DND-41 (cell line): Measurements from ENCODE around the gene SORCS1.

Source experiments
- ATAC-seq: fragments of 200-7000 bp; cut with Tn5 transposase; 3 replicates; pipeline ENCODE4 v1.9.1; 2021; ENCODE audit warnings: low read depth; ENCODE audit not compliant: insufficient read depth
- DNase-seq: peaks from one replicate; pipeline ENCODE4 v3.0.0-alpha.2; 2020
- H2AFZ ChIP-seq: 2 replicates; pipeline ENCODE4 v1.6.0; 2012; ENCODE audit warnings: low read depth, low read length
- H3K27ac ChIP-seq: 2 replicates; pipeline ENCODE4 v1.5.1; 2012; ENCODE audit warnings: low read length, inconsistent platforms
- H3K27me3 ChIP-seq: fragments of 200-600 bp; sonication (generic); 2 replicates; pipeline ENCODE4 v1.6.0; 2012; ENCODE audit warnings: low read length, mild to moderate bottlenecking, inconsistent platforms; ENCODE audit not compliant: insufficient read depth, poor library complexity
- H3K36me3 ChIP-seq: 2 replicates; pipeline ENCODE4 v1.5.1; 2012; ENCODE audit warnings: low read length, inconsistent platforms; ENCODE audit not compliant: insufficient read depth
- H3K4me1 ChIP-seq: 2 replicates; pipeline ENCODE4 v1.5.1; 2012; ENCODE audit warnings: mild to moderate bottlenecking, low read length; ENCODE audit not compliant: insufficient read depth
- H3K4me2 ChIP-seq: 2 replicates; pipeline ENCODE4 v1.6.0; 2012; ENCODE audit warnings: mild to moderate bottlenecking, moderate library complexity, low read length, inconsistent platforms; ENCODE audit not compliant: insufficient read depth
- H3K4me3 ChIP-seq, 2 experiments: fragments of 200-600 bp in 1 of 2; shearing (Covaris generic) in 1 of 2; 2 replicates each; pipeline ENCODE4 v1.5.1; 2012 to 2016; ENCODE audit warnings: inconsistent platforms in 2 of 2, low read length in 2 of 2, mild to moderate bottlenecking in 2 of 2, low read depth in 1 of 2, moderate library complexity in 1 of 2
- H3K79me2 ChIP-seq: 2 replicates; pipeline ENCODE4 v1.6.0; 2012; ENCODE audit warnings: low read length, inconsistent platforms; ENCODE audit not compliant: insufficient read depth
- H3K9ac ChIP-seq: 2 replicates; pipeline ENCODE4 v1.6.0; 2012; ENCODE audit warnings: low read depth, mild to moderate bottlenecking, inconsistent platforms, low read length, moderate library complexity
- H3K9me3 ChIP-seq: 2 replicates; pipeline ENCODE4 v1.5.1; 2012; ENCODE audit warnings: low read length, moderate library complexity, mild to moderate bottlenecking, inconsistent platforms; ENCODE audit not compliant: insufficient read depth, severe bottlenecking
- H4K20me1 ChIP-seq: 2 replicates; pipeline ENCODE4 v1.6.0; 2012; ENCODE audit warnings: low read length; ENCODE audit not compliant: insufficient read depth
- CTCF ChIP-seq: IDR thresholded peaks from 2 replicates; pipeline ENCODE4 v1.5.1; 2012; ENCODE audit warnings: borderline replicate concordance, low read length, moderate library complexity, mild to moderate bottlenecking; ENCODE audit not compliant: poor library complexity, severe bottlenecking; ENCODE audit errors: extremely low read depth
- EZH2 ChIP-seq: IDR thresholded peaks from 3 replicates; pipeline ENCODE4 v1.6.1; 2012; ENCODE audit warnings: borderline replicate concordance, low read depth, mild to moderate bottlenecking, moderate library complexity, low read length, inconsistent platforms; ENCODE audit not compliant: severe bottlenecking

SORCS1 gene

GRCh38 chr10:106535304-106535953, 629.1 kb downstream of the SORCS1 start:
- no peak overlapping the region for H3K4me3 ChIP-seq
- DNase-seq (no peak), ATAC-seq (no peak)
- no peak overlapping the region for H3K4me2 ChIP-seq
- H4K20me1 ChIP-seq, result no peaks in the 10 kb centered on the region
- H3K9me3 ChIP-seq, result no peaks in the 10 kb centered on the region
- no peaks in the 10 kb centered on the region for H3K36me3 ChIP-seq
- TF ChIP-seq CTCF (no peak), EZH2 (no peak)
- H3K27ac ChIP-seq, result no peak overlapping the region
- no peaks in the 10 kb centered on the region for H3K27me3 ChIP-seq
- H3K4me1 ChIP-seq, result no peaks in the 10 kb centered on the region
- H3K79me2 ChIP-seq, result no peaks in the 10 kb centered on the region
- no peak overlapping the region for H3K9ac ChIP-seq
- H2AFZ ChIP-seq, result no peak overlapping the region

- no peak for TF ChIP-seq CTCF
- no peak for TF ChIP-seq EZH2
- Histone ChIP-seq H3K9ac (no peak overlapping the region), H3K4me2 (no peak overlapping the region), H3K36me3 (no peaks in the 10 kb centered on the region), H3K27ac (no peak overlapping the region), H3K4me1 (no peaks in the 10 kb centered on the region), H3K79me2 (no peaks in the 10 kb centered on the region), H4K20me1 (no peaks in the 10 kb centered on the region), H3K9me3 (no peaks in the 10 kb centered on the region), H3K4me3 (no peak overlapping the region), H2AFZ (no peak overlapping the region), H3K27me3 (no peaks in the 10 kb centered on the region)
- ATAC-seq (no peak), DNase-seq (no peak)
These were observed 630.1 kb downstream of the SORCS1 start for GRCh38 chr10:106534441-106534840.

- H4K20me1 ChIP-seq, result no peaks in the 10 kb centered on the region
- no peak overlapping the region for H3K27ac ChIP-seq
- no peak for DNase-seq
- no peak for ATAC-seq
- no peaks in the 10 kb centered on the region for H3K4me1 ChIP-seq
- no peak overlapping the region for H3K9ac ChIP-seq
- no peaks in the 10 kb centered on the region for H3K79me2 ChIP-seq
- no peak overlapping the region for H3K4me3 ChIP-seq
- TF ChIP-seq CTCF (no peak), EZH2 (no peak)
- H3K9me3 ChIP-seq, result no peaks in the 10 kb centered on the region
- no peak overlapping the region for H2AFZ ChIP-seq
- no peaks in the 10 kb centered on the region for H3K27me3 ChIP-seq
- no peaks in the 10 kb centered on the region for H3K36me3 ChIP-seq
- H3K4me2 ChIP-seq, result no peak overlapping the region
These were observed 635.8 kb downstream of the SORCS1 start for GRCh38 chr10:106528702-106529101.

- TF ChIP-seq EZH2, result no peak
- TF ChIP-seq CTCF, result no peak
- Histone ChIP-seq H2AFZ (no peak overlapping the region), H3K9ac (no peak overlapping the region), H3K9me3 (no peaks in the 10 kb centered on the region), H3K79me2 (no peaks in the 10 kb centered on the region), H3K4me2 (no peak overlapping the region), H3K27me3 (no peaks in the 10 kb centered on the region), H4K20me1 (no peaks in the 10 kb centered on the region), H3K36me3 (no peaks in the 10 kb centered on the region), H3K27ac (no peak overlapping the region), H3K4me1 (no peaks in the 10 kb centered on the region), H3K4me3 (no peak overlapping the region)
- DNase-seq (no peak), ATAC-seq (no peak)
These were observed 638.7 kb downstream of the SORCS1 start for GRCh38 chr10:106525835-106526234.
